Endometrium (tissue), 2 donors: ENCODE results near the gene ACBD6.

Source experiments
- FAIRE-seq: peaks from 2 replicates; lab custom pipeline; 2012; peaks lifted over from hg19 to GRCh38; lab: Jason Lieb, UNC
- donor health status: control.
- donor health status: control.

Gene ACBD6

GRCh38 chr1:180524915-180525714 is 22.7 kb upstream of the ACBD6 start:
- no peak for FAIRE-seq

- no peak for FAIRE-seq
Measured at GRCh38 chr1:180524160-180524914, 22.0 kb upstream of the ACBD6 start.

GRCh38 chr1:180522213-180522515 is 19.8 kb upstream of the ACBD6 start:
- FAIRE-seq, result no peak

- no peak for FAIRE-seq
Measured at GRCh38 chr1:180521474-180522212, 19.3 kb upstream of the ACBD6 start.

GRCh38 chr1:180519846-180520245 is 17.5 kb upstream of the ACBD6 start:
- no peak for FAIRE-seq

GRCh38 chr1:180515857-180516388 is 13.5 kb upstream of the ACBD6 start:
- FAIRE-seq, result peak; percentile 73

- FAIRE-seq, result no peak
Measured at GRCh38 chr1:180515364-180515763, 13.0 kb upstream of the ACBD6 start.

GRCh38 chr1:180513531-180513930 is 11.2 kb upstream of the ACBD6 start:
- FAIRE-seq, result no peak

GRCh38 chr1:180510882-180511281 is 8.5 kb upstream of the ACBD6 start:
- peak; percentile 41 for FAIRE-seq

- no peak for FAIRE-seq
Measured at GRCh38 chr1:180508725-180509097, 6.3 kb upstream of the ACBD6 start.

GRCh38 chr1:180507795-180508724 is 5.7 kb upstream of the ACBD6 start:
- FAIRE-seq, result no peak

- FAIRE-seq, result no peak
Measured at GRCh38 chr1:180505732-180506335, 3.5 kb upstream of the ACBD6 start.

- FAIRE-seq, result no peak
Measured at GRCh38 chr1:180504186-180504585, 1.8 kb upstream of the ACBD6 start.

- no peak for FAIRE-seq
Measured at GRCh38 chr1:180503280-180503862, 994 bp upstream of the ACBD6 start.

- FAIRE-seq, result no peak
Measured at GRCh38 chr1:180501865-180502360, 464 bp downstream of the ACBD6 start.

- no peak for FAIRE-seq
Measured at GRCh38 chr1:180500689-180501088, 1.7 kb downstream of the ACBD6 start.

GRCh38 chr1:180498594-180498993 is 3.8 kb downstream of the ACBD6 start:
- FAIRE-seq, result no peak

GRCh38 chr1:180497826-180498225 is 4.6 kb downstream of the ACBD6 start:
- no peak for FAIRE-seq

- no peak for FAIRE-seq
Measured at GRCh38 chr1:180494370-180494769, 8.0 kb downstream of the ACBD6 start.

GRCh38 chr1:180489976-180490375 is 12.4 kb downstream of the ACBD6 start:
- FAIRE-seq, result no peak

- peak; percentile 51 for FAIRE-seq
Measured at GRCh38 chr1:180489313-180489712, 13.1 kb downstream of the ACBD6 start.
